PC-3 (cell line): ENCODE results near the gene SMARCA5. TPM values are rescaled to one million over a fixed set of nuclear protein-coding genes. Genes with fewer than 3 reads are reported as not detected.

Source experiments
- ATAC-seq: fragments of 200-7000 bp; cut with Tn5 transposase; 2 replicates; pipeline ENCODE4 v1.9.1; 2020; ENCODE audit warnings: mild to moderate bottlenecking, moderate library complexity
- BruUV-seq: library from RNA; stranded (reverse); fragments of 400-500 nt; replicated peaks from 2 replicates; lab custom pipeline; 2021; lab: Mats Ljungman, UMichigan
- CTCF ChIA-PET: fragments of 300-600 bp; sonication (Branson Sonifier 250); formaldehyde crosslinking; loops from one replicate; lab custom pipeline; 2022; ENCODE audit warnings: antibody characterized with exemption; lab: Charles Lee
- POLR2A ChIA-PET: fragments of 300-600 bp; sonication (Branson Sonifier 250); formaldehyde crosslinking; loops from one replicate; lab custom pipeline; 2022; ENCODE audit warnings: antibody characterized with exemption; ENCODE audit not compliant: unreplicated experiment; lab: Charles Lee
- DNase-seq: peaks from one replicate; pipeline ENCODE4 v3.0.0-alpha.2; 2015
- H2AFZ ChIP-seq: fragments of 300-600 bp; sonication (generic); 2 replicates; pipeline ENCODE4 v1.6.0; 2016; ENCODE audit warnings: antibody characterized with exemption, low read length
- H3F3A ChIP-seq: fragments of 300-600 bp; sonication (generic); one replicate; pipeline ENCODE4 v1.6.0; 2017; ENCODE audit warnings: antibody characterized with exemption, low read length, control low read depth, mild to moderate bottlenecking; ENCODE audit not compliant: unreplicated experiment
- H3K27ac ChIP-seq: fragments of 300-600 bp; sonication (generic); 2 replicates; pipeline ENCODE4 v1.5.1; 2016; ENCODE audit warnings: mild to moderate bottlenecking, low read length
- H3K27me3 ChIP-seq: fragments of 300-600 bp; sonication (generic); 2 replicates; pipeline ENCODE4 v1.6.1; 2016; ENCODE audit warnings: low read length, mixed read lengths
- H3K36me3 ChIP-seq: fragments of 300-600 bp; sonication (generic); 2 replicates; pipeline ENCODE4 v1.6.1; 2016; ENCODE audit warnings: low read depth, mixed run types, low read length, mixed read lengths
- H3K4me1 ChIP-seq: fragments of 300-600 bp; sonication (generic); 2 replicates; pipeline ENCODE4 v1.5.1; 2016; ENCODE audit warnings: low read length; ENCODE audit not compliant: insufficient read depth
- H3K4me2 ChIP-seq: fragments of 300-600 bp; sonication (generic); 2 replicates; pipeline ENCODE4 v1.6.0; 2016; ENCODE audit warnings: low read length
- H3K4me3 ChIP-seq: fragments of 300-600 bp; sonication (generic); 2 replicates; pipeline ENCODE4 v1.5.1; 2016; ENCODE audit warnings: mild to moderate bottlenecking, low read length, mixed read lengths
- H3K79me2 ChIP-seq: fragments of 300-600 bp; sonication (generic); 2 replicates; pipeline ENCODE4 v1.6.1; 2017; ENCODE audit warnings: low read length, mixed read lengths
- H3K9ac ChIP-seq: fragments of 300-600 bp; sonication (generic); 2 replicates; pipeline ENCODE4 v1.6.0; 2016; ENCODE audit warnings: mild to moderate bottlenecking, low read length
- H3K9me2 ChIP-seq: fragments of 300-600 bp; sonication (generic); replicated peaks from 2 replicates; pipeline ENCODE4 v1.6.1; 2016; ENCODE audit warnings: mixed run types, low read length, mixed read lengths
- H3K9me3 ChIP-seq: fragments of 300-600 bp; sonication (generic); 2 replicates; pipeline ENCODE4 v1.6.1; 2016; ENCODE audit warnings: low read length, mixed read lengths
- H4K20me1 ChIP-seq: fragments of 300-600 bp; sonication (generic); 2 replicates; pipeline ENCODE4 v1.6.1; 2016; ENCODE audit warnings: low read length, mixed read lengths
- CTCF ChIP-seq: fragments of 300-600 bp; sonication (generic); conservative IDR thresholded peaks from 2 replicates; pipeline ENCODE4 v1.5.1; 2017; ENCODE audit warnings: antibody characterized with exemption, low read depth, mild to moderate bottlenecking, low read length
- EZH2 ChIP-seq: fragments of 300-600 bp; sonication (generic); IDR thresholded peaks from one replicate; pipeline ENCODE4 v1.6.1; 2017; ENCODE audit warnings: antibody characterized with exemption, mild to moderate bottlenecking, low read length; ENCODE audit not compliant: unreplicated experiment
- EZH2phosphoT487 ChIP-seq: fragments of 300-600 bp; sonication (generic); IDR thresholded peaks from 2 replicates; pipeline ENCODE4 v1.6.1; 2018; ENCODE audit warnings: mild to moderate bottlenecking, antibody characterized with exemption, low read length, borderline replicate concordance
- intact Hi-C: fragments of 100-400 bp; cut with micrococcal nuclease; formaldehyde crosslinking; loops from 2 replicates; pipeline ENCODE4 v1.9.0; 2023
- total RNA-seq: library from RNA; depleted of rRNA; stranded (reverse); fragments of >200 nt; gene quantifications from 2 replicates; pipeline ENCODE4 v1.2.3, GENCODE V29; 2014

SMARCA5 gene
- total RNA-seq, 1 experiment from 2014 or later = 31.6 TPM

GRCh38 chr4:143488687-143489086 is 24.8 kb upstream of the SMARCA5 start:
- CTCF ChIA-PET = no interaction called here
- Histone ChIP-seq H3K27ac (no peak overlapping the region), H3K27me3 (no peaks in the 10 kb centered on the region), H3F3A (no peaks in the 10 kb centered on the region), H3K36me3 (no peaks in the 10 kb centered on the region), H3K4me3 (no peak overlapping the region), H3K4me1 (no peaks in the 10 kb centered on the region), H3K9me2 (no peaks in the 10 kb centered on the region), H3K9ac (no peak overlapping the region), H3K9me3 (no peaks in the 10 kb centered on the region), H3K79me2 (no peaks in the 10 kb centered on the region), H2AFZ (no peak overlapping the region), H3K4me2 (no peak overlapping the region), H4K20me1 (no peaks in the 10 kb centered on the region)
- ATAC-seq (no peak), DNase-seq (peak; percentile 28)
- POLR2A ChIA-PET = no interaction called here
- intact Hi-C loops = loop anchor here (10.0 kb wide), 1 partner anchor 404 kb away; no protein-coding TSS in a partner anchor
- TF ChIP-seq EZH2 (no peak), CTCF (no peak), EZH2phosphoT487 (no peak)
- BruUV-seq = no TSS peak

GRCh38 chr4:143489106-143489505 is 24.4 kb upstream of the SMARCA5 start:
- ATAC-seq (no peak), DNase-seq (no peak)
- Histone ChIP-seq H3K27me3 (no peaks in the 10 kb centered on the region), H3K4me2 (no peak overlapping the region), H3F3A (no peaks in the 10 kb centered on the region), H3K9ac (no peak overlapping the region), H4K20me1 (no peaks in the 10 kb centered on the region), H3K36me3 (no peaks in the 10 kb centered on the region), H3K4me1 (no peaks in the 10 kb centered on the region), H2AFZ (no peak overlapping the region), H3K79me2 (no peaks in the 10 kb centered on the region), H3K27ac (no peak overlapping the region), H3K9me2 (no peaks in the 10 kb centered on the region), H3K4me3 (no peak overlapping the region), H3K9me3 (no peaks in the 10 kb centered on the region)
- no TSS peak for BruUV-seq
- CTCF ChIA-PET = interaction anchor here (0.6 kb wide), 1 partner anchor 114 kb away, joined by 3 read pairs; no protein-coding TSS in a partner anchor
- POLR2A ChIA-PET = no interaction called here
- TF ChIP-seq EZH2 (no peak), EZH2phosphoT487 (no peak), CTCF (no peak)
- intact Hi-C loops = loop anchor here (10.0 kb wide), 1 partner anchor 404 kb away; no protein-coding TSS in a partner anchor

- TF ChIP-seq EZH2 (no peak), EZH2phosphoT487 (no peak), CTCF (no peak)
- no peaks in the 10 kb centered on the region for H3K79me2 ChIP-seq
- BruUV-seq = no TSS peak
- H3K27me3 ChIP-seq = no peaks in the 10 kb centered on the region
- H3K36me3 ChIP-seq = no peaks in the 10 kb centered on the region
- POLR2A ChIA-PET = no interaction called here
- H3K4me2 ChIP-seq = no peak overlapping the region
- DNase-seq = no peak
- CTCF ChIA-PET = no interaction called here
- H3K27ac ChIP-seq = no peak overlapping the region
- H3K9me3 ChIP-seq = no peaks in the 10 kb centered on the region
- H3K9ac ChIP-seq = no peak overlapping the region
- H3K4me1 ChIP-seq = no peaks in the 10 kb centered on the region
- H2AFZ ChIP-seq = no peak overlapping the region
- H4K20me1 ChIP-seq = no peaks in the 10 kb centered on the region
- H3K9me2 ChIP-seq = no peaks in the 10 kb centered on the region
- no peak for ATAC-seq
- intact Hi-C loops = no loop called here
- H3K4me3 ChIP-seq = no peak overlapping the region
- no peaks in the 10 kb centered on the region for H3F3A ChIP-seq
Measured at GRCh38 chr4:143498021-143498420, 15.5 kb upstream of the SMARCA5 start.
